GM21529 (cell line): ENCODE results near the gene SUCLG2.

Experiments used
- ATAC-seq: cut with Tn5 transposase; IDR thresholded peaks from one replicate; pipeline ENCODE4 v1.9.1; 2021; ENCODE audit not compliant: unreplicated experiment

Gene SUCLG2

DNA sequence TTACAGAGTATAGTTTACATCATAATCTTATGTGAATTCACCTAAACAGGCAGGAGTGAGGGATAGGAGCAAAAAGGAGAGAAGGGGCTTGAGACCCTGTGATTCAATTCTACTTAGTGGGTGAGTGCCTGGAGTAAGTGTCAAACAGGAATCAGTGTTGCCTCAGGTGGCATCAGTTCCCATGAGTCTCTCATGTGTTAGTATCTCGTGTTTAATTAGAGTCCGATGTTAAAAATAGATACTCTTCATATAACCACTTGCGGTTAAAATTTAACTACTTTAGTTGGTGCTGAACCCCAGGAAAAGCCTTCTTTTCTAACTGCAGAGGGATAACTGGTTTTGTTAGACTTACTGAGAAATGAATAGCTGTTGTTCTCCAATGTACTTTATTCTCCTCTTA lies 251.5 kb downstream of the SUCLG2 start:
- ATAC-seq: no peak

DNA sequence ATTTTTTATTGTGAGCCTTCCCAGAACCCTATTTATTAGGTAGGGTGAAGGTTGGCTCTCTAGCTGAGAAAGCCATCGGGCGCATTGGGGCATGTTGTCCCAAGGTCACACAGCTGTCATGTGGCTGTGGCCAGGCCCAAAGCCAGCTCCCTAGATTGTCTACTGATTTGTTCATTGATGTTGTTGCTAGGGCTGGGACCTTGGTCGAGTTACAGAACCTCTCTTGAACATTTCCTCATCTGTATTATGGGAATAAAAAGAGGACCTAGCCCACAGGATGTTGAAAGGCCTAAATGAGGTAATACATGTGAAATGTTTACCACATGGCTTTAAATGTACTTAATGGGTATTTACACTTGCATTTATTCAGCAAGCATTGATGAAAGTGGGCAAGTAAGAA lies 252.5 kb downstream of the SUCLG2 start:
- ATAC-seq: no peak

GRCh38 chr3:67400476-67400875 lies 253.9 kb downstream of the SUCLG2 start:
- no peak for ATAC-seq

DNA sequence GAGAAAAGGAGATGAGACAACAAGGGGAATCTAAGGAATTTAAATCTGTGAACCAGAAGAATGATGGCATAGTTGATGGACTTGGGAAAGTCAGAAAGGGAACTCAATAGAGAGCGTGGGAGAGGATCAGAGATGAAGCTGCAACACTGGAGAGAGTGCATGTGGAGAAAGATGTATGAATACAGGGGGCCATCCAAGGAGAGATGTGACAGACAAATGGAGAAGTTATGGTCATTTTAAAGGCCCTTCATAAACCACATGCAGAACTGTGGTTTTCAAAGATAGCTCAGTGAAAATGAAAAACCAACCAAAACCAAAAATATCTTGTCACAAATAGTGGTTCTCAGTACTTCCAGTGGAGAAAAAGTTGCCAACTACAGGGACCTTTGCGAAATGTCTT lies 265.2 kb downstream of the SUCLG2 start:
- peak; percentile 89 for ATAC-seq

- ATAC-seq: peak; percentile 3
Observed at GRCh38 chr3:67388738-67389137, 265.7 kb downstream of the SUCLG2 start.

DNA sequence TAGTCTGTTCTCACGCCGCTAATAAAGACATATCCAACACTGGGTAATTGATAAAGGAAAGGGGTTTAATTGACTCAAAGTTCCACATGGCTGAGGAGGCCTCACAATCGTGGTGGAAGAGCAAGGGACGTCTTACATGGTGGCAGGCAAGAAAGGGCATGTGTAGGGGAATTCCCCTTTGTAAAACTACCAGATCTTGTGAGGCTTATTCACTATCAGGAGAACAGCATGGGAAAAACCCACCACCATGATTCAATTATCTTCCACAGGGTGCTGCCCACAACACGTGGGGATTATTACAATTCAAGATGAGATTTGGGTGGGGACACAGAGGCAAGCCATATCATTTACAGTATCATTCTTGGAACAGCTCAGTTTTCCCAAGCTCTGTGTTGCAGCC lies 268.0 kb downstream of the SUCLG2 start:
- no peak for ATAC-seq

DNA sequence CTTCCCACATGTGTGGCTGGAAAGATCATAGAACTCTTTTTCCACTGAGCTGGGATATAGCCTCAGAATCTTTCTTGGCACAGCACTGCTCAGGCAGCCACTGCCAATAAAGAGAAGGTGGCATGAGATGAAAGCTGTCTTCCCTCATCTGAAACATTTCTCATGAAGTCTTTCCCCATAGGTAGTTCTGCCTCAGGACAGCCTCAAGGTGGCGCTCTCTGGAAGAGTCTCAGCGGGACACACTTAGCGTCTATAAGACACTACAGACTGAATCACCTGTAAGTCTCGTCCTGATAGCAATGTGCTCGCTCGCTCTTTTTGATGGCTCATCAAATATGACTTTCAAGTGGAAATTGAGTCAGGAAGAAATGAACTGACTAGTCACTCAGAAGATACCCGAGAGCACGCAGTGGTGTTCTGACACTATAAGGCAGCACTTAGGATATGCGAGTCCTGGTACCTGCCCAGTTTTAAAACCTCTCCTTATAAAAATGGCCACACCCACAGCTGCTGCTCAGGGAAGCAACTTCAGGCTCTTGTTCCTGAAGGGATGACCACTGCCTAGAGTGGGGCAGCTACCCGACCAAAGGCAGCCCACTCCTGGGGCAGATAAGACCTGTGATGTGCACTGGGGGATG lies 269.5 kb downstream of the SUCLG2 start:
- no peak for ATAC-seq

DNA sequence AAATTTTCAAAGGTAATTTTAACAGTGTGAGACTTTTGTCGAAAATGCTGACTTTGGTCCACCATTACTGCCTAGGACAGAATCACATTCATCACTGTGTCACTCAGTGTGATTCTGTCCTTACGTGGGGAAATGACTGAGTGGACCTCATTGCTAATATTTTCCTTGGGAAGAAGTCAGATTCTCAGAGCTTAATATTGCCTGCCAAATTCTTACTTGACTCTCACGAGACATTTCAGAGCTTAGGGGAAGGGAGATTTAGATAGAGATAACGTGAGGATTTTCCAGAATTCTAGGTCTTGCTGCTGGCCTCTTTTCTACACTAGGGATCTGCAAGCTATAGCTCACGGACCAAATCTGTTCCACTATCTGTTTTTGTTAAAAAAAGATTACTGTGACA lies 270.4 kb downstream of the SUCLG2 start:
- no peak for ATAC-seq

GRCh38 chr3:67383379-67383778 lies 271.0 kb downstream of the SUCLG2 start:
- ATAC-seq: no peak

DNA sequence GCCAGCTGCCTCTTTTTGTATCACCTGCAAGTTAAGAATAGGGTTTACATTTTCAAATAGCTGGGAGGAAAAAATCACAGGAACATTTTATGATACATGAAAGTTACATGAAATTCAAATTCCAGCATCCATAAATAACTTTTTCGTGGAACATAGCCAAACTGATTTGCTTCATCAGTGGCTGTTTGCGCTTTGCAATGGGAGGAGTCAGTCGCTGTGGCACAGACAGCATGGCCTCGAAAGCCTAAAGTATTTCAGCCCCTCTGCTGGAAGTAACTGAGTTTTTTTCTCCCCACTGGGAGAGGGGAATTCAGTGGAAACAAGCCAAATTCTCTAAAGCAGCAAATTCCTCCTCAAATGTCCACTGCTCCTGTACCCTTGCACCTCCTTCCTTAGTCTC lies 271.9 kb downstream of the SUCLG2 start:
- no peak for ATAC-seq

DNA sequence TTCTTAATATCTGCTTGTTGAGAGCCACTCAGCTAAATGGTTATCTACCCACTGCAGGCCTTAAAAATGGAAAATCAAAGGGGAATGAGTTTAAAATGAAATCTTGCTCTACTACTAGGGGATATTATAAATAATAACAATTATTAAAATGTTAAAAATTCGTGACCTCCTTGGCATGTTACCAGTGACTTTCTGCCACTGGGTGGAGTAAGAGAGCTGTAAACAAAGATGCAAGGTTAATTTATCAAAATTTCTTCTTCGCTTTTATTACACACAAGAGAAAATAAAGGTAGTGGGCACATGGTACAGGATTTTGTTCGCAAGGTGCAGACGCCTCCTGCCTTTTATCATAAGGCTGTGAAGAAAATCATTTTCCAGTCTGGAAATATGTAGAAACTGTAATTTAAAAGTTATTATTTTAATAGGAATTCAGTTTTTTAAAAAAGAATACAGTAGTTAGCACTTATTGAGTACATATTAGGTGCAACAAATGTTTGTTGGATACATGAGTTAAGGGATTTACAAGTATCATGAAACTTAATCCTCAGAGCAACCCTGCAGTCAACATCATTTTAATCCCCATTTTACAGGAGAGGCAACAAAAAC lies 272.6 kb downstream of the SUCLG2 start:
- no peak for ATAC-seq

DNA sequence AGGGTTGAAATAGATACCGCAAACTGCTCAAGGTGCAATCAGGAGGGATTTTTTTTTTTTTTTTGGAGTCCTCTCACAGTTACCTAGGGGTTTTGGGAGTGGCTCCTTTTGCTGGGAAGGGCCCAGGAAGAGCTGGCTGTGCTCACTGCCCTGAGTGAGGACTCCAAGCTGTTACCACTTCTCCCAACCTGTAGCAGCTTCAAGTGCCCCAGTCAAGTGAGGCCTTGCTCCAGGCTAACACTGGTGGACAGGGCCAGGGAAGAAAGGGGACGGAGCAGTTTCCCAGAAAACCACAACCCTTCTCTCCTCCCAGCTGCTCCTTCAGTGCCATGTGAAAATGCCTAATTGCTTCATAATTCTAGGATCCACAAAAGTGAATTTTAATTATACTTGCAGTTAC lies 274.3 kb downstream of the SUCLG2 start:
- no peak for ATAC-seq

- ATAC-seq: no peak
Observed at GRCh38 chr3:67377299-67377698, 277.1 kb downstream of the SUCLG2 start.

GRCh38 chr3:67376416-67376815 lies 278.0 kb downstream of the SUCLG2 start:
- no peak for ATAC-seq

GRCh38 chr3:67375976-67376375 lies 278.4 kb downstream of the SUCLG2 start:
- ATAC-seq: no peak

DNA sequence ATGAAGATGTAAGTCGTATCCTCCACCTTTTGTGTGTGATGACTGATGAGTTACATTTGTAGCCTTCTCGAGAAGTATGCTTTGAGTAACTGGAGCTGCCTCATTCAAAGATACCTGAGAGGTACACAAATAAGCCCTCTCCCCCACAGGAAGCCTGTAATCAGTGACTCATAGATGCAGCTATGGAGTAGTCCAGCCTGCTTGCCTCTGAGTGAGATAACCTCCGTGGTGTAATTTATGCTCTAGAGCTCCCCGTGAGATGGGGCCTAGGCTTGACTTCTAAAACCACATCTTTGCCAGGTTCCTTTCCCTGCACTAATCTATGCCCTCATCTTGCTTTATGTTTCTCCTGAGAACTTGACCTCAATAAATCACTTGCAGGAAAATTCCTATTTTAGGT lies 291.7 kb downstream of the SUCLG2 start:
- ATAC-seq: no peak

DNA sequence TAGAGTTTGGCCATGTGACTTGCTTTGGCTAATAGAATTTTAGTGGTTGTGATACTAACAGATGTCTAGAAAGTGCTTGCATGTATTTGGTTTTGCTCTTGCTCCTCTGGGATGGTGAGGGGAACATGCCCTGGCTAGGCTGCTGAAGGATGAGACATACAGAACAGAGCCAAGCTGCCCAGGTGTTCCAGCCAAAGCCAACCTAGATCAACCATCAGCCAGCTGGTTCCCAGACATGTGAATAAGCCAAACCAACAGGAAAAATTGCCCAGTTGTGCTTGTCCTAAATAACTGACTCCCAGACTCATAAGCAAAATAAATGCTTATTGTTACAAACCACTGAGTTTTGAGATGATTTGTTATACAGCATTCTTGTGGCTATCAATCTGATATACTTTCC lies 292.6 kb downstream of the SUCLG2 start:
- no peak for ATAC-seq

GRCh38 chr3:67361323-67361722 lies 293.1 kb downstream of the SUCLG2 start:
- ATAC-seq: no peak

GRCh38 chr3:67357610-67358458 lies 296.6 kb downstream of the SUCLG2 start:
- ATAC-seq: peak; percentile 82

DNA sequence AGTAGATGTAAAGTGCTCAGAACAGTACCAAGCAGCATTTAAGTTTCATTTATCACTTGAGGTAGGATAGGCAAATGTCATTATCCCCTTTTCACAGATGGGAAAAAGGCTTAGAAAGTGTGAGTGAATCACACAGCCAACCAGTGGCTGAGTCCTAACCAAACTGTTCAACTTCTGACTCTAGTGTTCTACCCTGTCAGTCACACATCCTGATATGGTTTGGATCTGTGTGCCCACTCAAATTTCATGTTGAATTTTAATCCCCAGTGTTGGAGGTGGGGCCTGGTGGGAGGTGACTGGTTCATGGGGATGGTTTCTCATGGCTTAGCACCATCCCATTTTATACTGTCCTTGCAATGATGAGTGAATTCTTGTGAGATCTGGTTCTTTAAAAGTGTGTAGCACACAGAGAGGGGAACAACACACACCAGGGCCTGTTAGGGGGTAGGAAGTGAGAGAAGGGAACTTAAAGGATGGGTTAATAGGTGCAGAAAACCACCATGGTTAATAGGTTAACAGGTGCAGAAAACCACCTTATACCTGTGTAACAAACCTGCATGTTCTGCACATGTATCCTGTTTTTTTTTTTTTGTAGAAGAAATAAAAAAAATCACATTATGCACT lies 304.7 kb downstream of the SUCLG2 start:
- ATAC-seq: peak; percentile 92

GRCh38 chr3:67346081-67346480 lies 308.3 kb downstream of the SUCLG2 start:
- no peak for ATAC-seq

GRCh38 chr3:67335813-67336212 lies 318.6 kb downstream of the SUCLG2 start:
- no peak for ATAC-seq
